DND-41 (cell line): ENCODE data around the gene SAMD9.

Experiments
- EZH2 ChIP-seq: IDR thresholded peaks from 3 replicates; pipeline ENCODE4 v1.6.1; 2012; ENCODE audit warnings: borderline replicate concordance, low read depth, mild to moderate bottlenecking, moderate library complexity, low read length, inconsistent platforms; ENCODE audit not compliant: severe bottlenecking
- TF ChIP-seq, protein P1 (sequence below): IDR thresholded peaks from 2 replicates; pipeline ENCODE4 v1.5.1; 2012; ENCODE audit warnings: borderline replicate concordance, low read length, moderate library complexity, mild to moderate bottlenecking; ENCODE audit not compliant: poor library complexity, severe bottlenecking; ENCODE audit errors: extremely low read depth

DNA sequence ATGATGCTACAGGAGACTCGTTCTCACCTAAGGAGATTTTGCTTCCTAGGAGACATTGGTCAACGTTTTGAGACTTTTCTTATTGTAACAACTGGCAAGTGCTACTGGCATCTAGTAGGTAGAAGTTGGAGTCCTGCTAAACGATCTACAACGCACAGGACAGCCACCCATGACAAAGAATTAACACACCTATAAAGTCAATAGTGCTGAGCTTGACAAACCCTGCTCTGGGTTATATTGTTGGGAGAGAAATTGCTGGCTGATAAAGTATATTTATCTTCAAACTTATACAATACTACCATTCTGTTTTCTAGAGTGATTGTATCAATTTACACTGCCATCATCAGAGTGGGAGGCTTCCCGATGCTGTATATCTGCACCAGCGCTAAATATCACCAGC is 57.8 kb downstream of the SAMD9 start:
- TF ChIP-seq EZH2, result no peak
- TF ChIP-seq, protein P1, sequence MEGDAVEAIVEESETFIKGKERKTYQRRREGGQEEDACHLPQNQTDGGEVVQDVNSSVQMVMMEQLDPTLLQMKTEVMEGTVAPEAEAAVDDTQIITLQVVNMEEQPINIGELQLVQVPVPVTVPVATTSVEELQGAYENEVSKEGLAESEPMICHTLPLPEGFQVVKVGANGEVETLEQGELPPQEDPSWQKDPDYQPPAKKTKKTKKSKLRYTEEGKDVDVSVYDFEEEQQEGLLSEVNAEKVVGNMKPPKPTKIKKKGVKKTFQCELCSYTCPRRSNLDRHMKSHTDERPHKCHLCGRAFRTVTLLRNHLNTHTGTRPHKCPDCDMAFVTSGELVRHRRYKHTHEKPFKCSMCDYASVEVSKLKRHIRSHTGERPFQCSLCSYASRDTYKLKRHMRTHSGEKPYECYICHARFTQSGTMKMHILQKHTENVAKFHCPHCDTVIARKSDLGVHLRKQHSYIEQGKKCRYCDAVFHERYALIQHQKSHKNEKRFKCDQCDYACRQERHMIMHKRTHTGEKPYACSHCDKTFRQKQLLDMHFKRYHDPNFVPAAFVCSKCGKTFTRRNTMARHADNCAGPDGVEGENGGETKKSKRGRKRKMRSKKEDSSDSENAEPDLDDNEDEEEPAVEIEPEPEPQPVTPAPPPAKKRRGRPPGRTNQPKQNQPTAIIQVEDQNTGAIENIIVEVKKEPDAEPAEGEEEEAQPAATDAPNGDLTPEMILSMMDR, result no peak
